HG03139 (cell line): ENCODE data around the gene HOXA7.

Experiments used
- ATAC-seq: cut with Tn5 transposase; IDR thresholded peaks from one replicate; pipeline ENCODE4 v1.9.1; 2021; ENCODE audit not compliant: unreplicated experiment

HOXA7 gene

GRCh38 chr7:27122077-27122910 lies 34.2 kb downstream of the HOXA7 start:
- ATAC-seq: no peak

- ATAC-seq: no peak
Observed at GRCh38 chr7:27121684-27122076, 34.8 kb downstream of the HOXA7 start.

GRCh38 chr7:27119412-27119911 lies 37.0 kb downstream of the HOXA7 start:
- ATAC-seq: no peak

- no peak for ATAC-seq
Observed at GRCh38 chr7:27118580-27118979, 37.9 kb downstream of the HOXA7 start.

- no peak for ATAC-seq
Observed at GRCh38 chr7:27117887-27118491, 38.5 kb downstream of the HOXA7 start.

GRCh38 chr7:27116962-27117886 lies 39.3 kb downstream of the HOXA7 start:
- ATAC-seq: no peak

GRCh38 chr7:27116031-27116961 lies 40.2 kb downstream of the HOXA7 start:
- no peak for ATAC-seq

GRCh38 chr7:27115221-27116026 lies 41.1 kb downstream of the HOXA7 start:
- no peak for ATAC-seq

- no peak for ATAC-seq
Observed at GRCh38 chr7:27114881-27115220, 41.6 kb downstream of the HOXA7 start.

GRCh38 chr7:27113991-27114769 lies 42.3 kb downstream of the HOXA7 start:
- no peak for ATAC-seq

GRCh38 chr7:27112955-27113949 lies 43.2 kb downstream of the HOXA7 start:
- no peak for ATAC-seq

GRCh38 chr7:27112361-27112760 lies 44.1 kb downstream of the HOXA7 start:
- no peak for ATAC-seq

- ATAC-seq: no peak
Observed at GRCh38 chr7:27111751-27112277, 44.7 kb downstream of the HOXA7 start.

- ATAC-seq: no peak
Observed at GRCh38 chr7:27111042-27111750, 45.3 kb downstream of the HOXA7 start.

- no peak for ATAC-seq
Observed at GRCh38 chr7:27110186-27111031, 46.1 kb downstream of the HOXA7 start.
